Fibroblast of mammary gland (primary cell): ENCODE results near the gene SCN11A.
"Not testable (repeated sequence)": the region's sequence is repeated elsewhere in the genome, so short reads cannot be mapped to it uniquely, and the experiment has no call there.

Source experiments
- DNase-seq: peaks from one replicate; pipeline ENCODE4 v3.0.0-alpha.2; 2010; ENCODE audit warnings: low read depth
- H3K4me3 ChIP-seq: 2 replicates; pipeline ENCODE4 v1.5.1; 2011; ENCODE audit warnings: low read depth, mild to moderate bottlenecking, low read length, moderate library complexity; ENCODE audit not compliant: control insufficient read depth
- CTCF ChIP-seq: conservative IDR thresholded peaks from 2 replicates; pipeline ENCODE4 v1.5.1; 2011; ENCODE audit warnings: low read depth, low read length, inconsistent platforms; ENCODE audit not compliant: control insufficient read depth, insufficient read depth

SCN11A gene

GRCh38 chr3:39068556-39068955 lies 16.8 kb upstream of the SCN11A start:
- H3K4me3 ChIP-seq: no peak overlapping the region
- TF ChIP-seq CTCF: no peak
- DNase-seq: no peak

- H3K4me3 ChIP-seq: no peak overlapping the region
- TF ChIP-seq CTCF: no peak
- DNase-seq: peak; percentile 20
These were observed 15.5 kb upstream of the SCN11A start for GRCh38 chr3:39067286-39067685.

- H3K4me3 ChIP-seq: no peak overlapping the region
- peak; percentile 31 for DNase-seq
- peak; percentile 49 for TF ChIP-seq CTCF
These were observed 13.5 kb upstream of the SCN11A start for GRCh38 chr3:39065197-39065596.

- no peak overlapping the region for H3K4me3 ChIP-seq
- no peak for TF ChIP-seq CTCF
- peak; percentile 6 for DNase-seq
These were observed 12.9 kb upstream of the SCN11A start for GRCh38 chr3:39064646-39065045.

- TF ChIP-seq CTCF: no peak
- DNase-seq: no peak
- H3K4me3 ChIP-seq: no peak overlapping the region
These were observed 11.4 kb upstream of the SCN11A start for GRCh38 chr3:39063143-39063542.

GRCh38 chr3:39062180-39062579 lies 10.4 kb upstream of the SCN11A start:
- no peak overlapping the region for H3K4me3 ChIP-seq
- no peak for DNase-seq
- no peak for TF ChIP-seq CTCF

- H3K4me3 ChIP-seq, DNase-seq: not testable (repeated sequence)
These were observed 9.5 kb upstream of the SCN11A start for GRCh38 chr3:39061228-39061627.

GRCh38 chr3:39056151-39056550 lies 4.4 kb upstream of the SCN11A start:
- DNase-seq: no peak
- TF ChIP-seq CTCF: no peak
- no peak overlapping the region for H3K4me3 ChIP-seq
